OCI-LY3 (cell line): ENCODE data around the gene KIF20B.
"Not testable (repeated sequence)": the region's sequence is repeated elsewhere in the genome, so short reads cannot be mapped to it uniquely, and the experiment has no call there.

Experiments used
- H2AFZ ChIP-seq: fragments of 200-600, 300-600 bp; shearing (Covaris generic); 2 replicates; pipeline ENCODE4 v1.6.0; 2014; ENCODE audit warnings: antibody characterized with exemption, low read depth, low read length
- H3K27ac ChIP-seq: fragments of 200-600, 300-600 bp; sonication (generic); 2 replicates; pipeline ENCODE4 v1.5.1; 2014; ENCODE audit warnings: mild to moderate bottlenecking, low read length, moderate library complexity, mixed read lengths
- H3K27me3 ChIP-seq: fragments of 200-600, 300-600 bp; sonication (generic); 2 replicates; pipeline ENCODE4 v1.6.1; 2014; ENCODE audit warnings: low read depth, low read length, mixed read lengths
- H3K36me3 ChIP-seq: fragments of 200-600, 300-600 bp; sonication (generic); replicated peaks from 2 replicates; pipeline ENCODE3; 2014; ENCODE audit warnings: low read depth, low read length, mixed read lengths
- H3K4me1 ChIP-seq: fragments of 300-600, 200-600 bp; sonication (generic); 2 replicates; pipeline ENCODE4 v1.6.1; 2014; ENCODE audit warnings: low read length, mixed read lengths
- H3K4me2 ChIP-seq: fragments of 200-600, 300-600 bp; sonication (generic); 2 replicates; pipeline ENCODE4 v1.6.1; 2014; ENCODE audit warnings: low read length, mixed read lengths
- H3K4me3 ChIP-seq: fragments of 300-600, 200-600 bp; sonication (generic); 2 replicates; pipeline ENCODE4 v1.5.1; 2014; ENCODE audit warnings: antibody characterized with exemption, mild to moderate bottlenecking, low read length, moderate library complexity
- H3K79me2 ChIP-seq: fragments of 300-600, 200-600 bp; shearing (Covaris generic); 2 replicates; pipeline ENCODE4 v1.6.1; 2014; ENCODE audit warnings: mild to moderate bottlenecking, low read length, mixed read lengths
- H3K9ac ChIP-seq: fragments of 300-600, 200-600 bp; shearing (Covaris generic); 2 replicates; pipeline ENCODE4 v1.6.0; 2014; ENCODE audit warnings: mild to moderate bottlenecking, low read length, moderate library complexity
- H3K9me3 ChIP-seq: fragments of 200-600, 300-600 bp; shearing (Covaris generic); 2 replicates; pipeline ENCODE4 v1.6.1; 2014; ENCODE audit warnings: low read length, mixed read lengths; ENCODE audit not compliant: insufficient read depth
- H4K20me1 ChIP-seq: fragments of 200-600, 300-600 bp; sonication (generic); 2 replicates; pipeline ENCODE4 v1.6.1; 2016; ENCODE audit warnings: low read length, mixed read lengths; ENCODE audit not compliant: insufficient read depth
- CTCF ChIP-seq: fragments of 200-600, 300-600 bp; sonication (generic); IDR thresholded peaks from 2 replicates; pipeline ENCODE4 v1.5.1; 2014; ENCODE audit warnings: antibody characterized with exemption, low read length, low read depth
- EZH2phosphoT487 ChIP-seq: fragments of 200-600 bp; shearing (Covaris generic); IDR thresholded peaks from 2 replicates; pipeline ENCODE4 v1.6.1; 2018; ENCODE audit warnings: antibody characterized with exemption, mixed run types, low read depth

The KIF20B gene

GRCh38 chr10:89759531-89759930, 58.1 kb downstream of the KIF20B start:
- H3K4me3 ChIP-seq: no peak overlapping the region
- no peak for TF ChIP-seq EZH2phosphoT487
- no peak for TF ChIP-seq CTCF
- no peak overlapping the region for H3K4me2 ChIP-seq
- H3K27me3 ChIP-seq: no peaks in the 10 kb centered on the region
- H2AFZ ChIP-seq: no peak overlapping the region
- H3K27ac ChIP-seq: no peak overlapping the region
- H3K9me3 ChIP-seq: no peaks in the 10 kb centered on the region
- no peaks in the 10 kb centered on the region for H3K79me2 ChIP-seq
- H3K36me3 ChIP-seq: peaks cover 50% of the 10 kb centered on the region
- H3K4me1 ChIP-seq: no peaks in the 10 kb centered on the region
- no peaks in the 10 kb centered on the region for H4K20me1 ChIP-seq
- H3K9ac ChIP-seq: no peak overlapping the region

DNA sequence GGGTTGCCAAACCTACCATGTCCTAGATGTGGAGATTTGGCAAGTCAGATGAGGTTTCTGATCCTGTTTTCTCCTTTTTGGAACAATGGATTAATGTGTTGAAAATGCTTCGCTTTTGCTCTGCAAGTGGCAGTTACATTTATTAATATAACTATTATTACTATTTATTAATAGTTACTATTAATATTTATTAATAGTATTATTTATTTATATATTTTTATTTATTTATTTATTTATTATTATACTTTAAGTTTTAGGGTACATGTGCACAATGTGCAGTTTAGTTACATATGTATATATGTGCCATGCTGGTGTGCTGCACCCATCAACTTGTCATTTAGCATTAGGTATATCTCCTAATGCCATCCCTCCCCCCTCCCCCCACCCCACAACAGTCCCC, 62.3 kb downstream of the KIF20B start:
- not testable (repeated sequence) for H3K4me3 ChIP-seq, H3K27ac ChIP-seq, H3K9me3 ChIP-seq, H3K4me2 ChIP-seq, H2AFZ ChIP-seq, H4K20me1 ChIP-seq, H3K9ac ChIP-seq, H3K79me2 ChIP-seq, H3K27me3 ChIP-seq
- Histone ChIP-seq H3K4me1 (peaks cover 10% of the 10 kb centered on the region), H3K36me3 (peaks cover 45% of the 10 kb centered on the region)

- no peaks in the 10 kb centered on the region for H4K20me1 ChIP-seq
- no peaks in the 10 kb centered on the region for H3K9me3 ChIP-seq
- H2AFZ ChIP-seq: no peak overlapping the region
- no peaks in the 10 kb centered on the region for H3K79me2 ChIP-seq
- no peak overlapping the region for H3K9ac ChIP-seq
- H3K4me2 ChIP-seq: no peak overlapping the region
- H3K4me1 ChIP-seq: peaks cover 25% of the 10 kb centered on the region
- TF ChIP-seq CTCF: no peak
- no peak for TF ChIP-seq EZH2phosphoT487
- no peak overlapping the region for H3K27ac ChIP-seq
- H3K4me3 ChIP-seq: no peak overlapping the region
- H3K36me3 ChIP-seq: peaks cover 34% of the 10 kb centered on the region
- H3K27me3 ChIP-seq: no peaks in the 10 kb centered on the region
Measured at GRCh38 chr10:89771684-89772083, 70.3 kb downstream of the KIF20B start.

GRCh38 chr10:89773081-89773480, 71.7 kb downstream of the KIF20B start:
- H3K36me3 ChIP-seq: peaks cover 31% of the 10 kb centered on the region
- no peak overlapping the region for H3K27ac ChIP-seq
- no peak overlapping the region for H3K4me3 ChIP-seq
- H3K79me2 ChIP-seq: no peaks in the 10 kb centered on the region
- no peaks in the 10 kb centered on the region for H3K9me3 ChIP-seq
- no peak overlapping the region for H3K4me2 ChIP-seq
- H3K4me1 ChIP-seq: peaks cover 21% of the 10 kb centered on the region
- TF ChIP-seq EZH2phosphoT487 (no peak), CTCF (no peak)
- H2AFZ ChIP-seq: no peak overlapping the region
- no peaks in the 10 kb centered on the region for H3K27me3 ChIP-seq
- no peak overlapping the region for H3K9ac ChIP-seq
- H4K20me1 ChIP-seq: no peaks in the 10 kb centered on the region

- Histone ChIP-seq H3K36me3 (peaks cover 7% of the 10 kb centered on the region), H3K4me2 (no peak overlapping the region), H3K4me3 (no peak overlapping the region), H4K20me1 (no peaks in the 10 kb centered on the region), H3K4me1 (no peaks in the 10 kb centered on the region), H3K27me3 (no peaks in the 10 kb centered on the region), H3K9me3 (no peaks in the 10 kb centered on the region), H2AFZ (no peak overlapping the region), H3K79me2 (no peaks in the 10 kb centered on the region), H3K9ac (no peak overlapping the region), H3K27ac (no peak overlapping the region)
- no peak for TF ChIP-seq CTCF
- TF ChIP-seq EZH2phosphoT487: no peak
Measured at GRCh38 chr10:89776665-89777064, 75.3 kb downstream of the KIF20B start.
